Stimulated activated CD8-positive, alpha-beta memory T cell treated with anti-CD3 and anti-CD28 coated beads, Interleukin-4, amount 100 ng/mL, for 24 hours (primary cell): ENCODE results near the gene SLC22A3.
"Not testable (repeated sequence)": the region's sequence is repeated elsewhere in the genome, so short reads cannot be mapped to it uniquely, and the experiment has no call there.

ENCODE experiments used
- DNase-seq: peaks from one replicate; pipeline ENCODE4 v3.0.0-alpha.2; 2020; ENCODE audit warnings: low read depth

The SLC22A3 gene

GRCh38 chr6:160348223-160349019 is at the start of gene SLC22A3:
Gene SLC22A3 (plus strand): TSS chr6:160348378. CDS start chr6:160348420, 42 bp downstream.
- no peak for DNase-seq

GRCh38 chr6:160299559-160299958 is 48.6 kb upstream of the SLC22A3 start:
- DNase-seq: no peak

- no peak for DNase-seq
These were observed 48.0 kb upstream of the SLC22A3 start for GRCh38 chr6:160300076-160300695.

GRCh38 chr6:160301339-160301738 is 46.8 kb upstream of the SLC22A3 start:
- DNase-seq: no peak

GRCh38 chr6:160302431-160303082 is 45.6 kb upstream of the SLC22A3 start:
- not testable (repeated sequence) for DNase-seq

- no peak for DNase-seq
These were observed 44.4 kb upstream of the SLC22A3 start for GRCh38 chr6:160303806-160304205.

GRCh38 chr6:160305926-160306713 is 42.1 kb upstream of the SLC22A3 start:
- no peak for DNase-seq

- DNase-seq: no peak
These were observed 38.5 kb upstream of the SLC22A3 start for GRCh38 chr6:160309718-160310117.

GRCh38 chr6:160312900-160313299 is 35.3 kb upstream of the SLC22A3 start:
- no peak for DNase-seq

- no peak for DNase-seq
These were observed 32.9 kb upstream of the SLC22A3 start for GRCh38 chr6:160315310-160315709.

GRCh38 chr6:160316261-160316660 is 31.9 kb upstream of the SLC22A3 start:
- no peak for DNase-seq

GRCh38 chr6:160319246-160319645 is 28.9 kb upstream of the SLC22A3 start:
- no peak for DNase-seq

- DNase-seq: no peak
These were observed 26.3 kb upstream of the SLC22A3 start for GRCh38 chr6:160321729-160322505.

- DNase-seq: no peak
These were observed 20.2 kb upstream of the SLC22A3 start for GRCh38 chr6:160327981-160328380.

GRCh38 chr6:160328447-160328846 is 19.7 kb upstream of the SLC22A3 start:
- no peak for DNase-seq

GRCh38 chr6:160329188-160329587 is 19.0 kb upstream of the SLC22A3 start:
- DNase-seq: no peak

- DNase-seq: no peak
These were observed 17.6 kb upstream of the SLC22A3 start for GRCh38 chr6:160330619-160331018.

- DNase-seq: no peak
These were observed 17.0 kb upstream of the SLC22A3 start for GRCh38 chr6:160331204-160331603.

GRCh38 chr6:160331753-160332152 is 16.4 kb upstream of the SLC22A3 start:
- DNase-seq: no peak

GRCh38 chr6:160333101-160333500 is 15.1 kb upstream of the SLC22A3 start:
- DNase-seq: no peak

GRCh38 chr6:160333841-160334240 is 14.3 kb upstream of the SLC22A3 start:
- no peak for DNase-seq
